HG03095 (cell line): ENCODE results near the gene UBA1.

Experiments used
- ATAC-seq: cut with Tn5 transposase; IDR thresholded peaks from one replicate; pipeline ENCODE4 v1.9.1; 2021; ENCODE audit warnings: moderate library complexity; ENCODE audit not compliant: unreplicated experiment

UBA1 gene

GRCh38 chrX:47227334-47227583 is 33.6 kb downstream of the UBA1 start:
- no peak for ATAC-seq

DNA sequence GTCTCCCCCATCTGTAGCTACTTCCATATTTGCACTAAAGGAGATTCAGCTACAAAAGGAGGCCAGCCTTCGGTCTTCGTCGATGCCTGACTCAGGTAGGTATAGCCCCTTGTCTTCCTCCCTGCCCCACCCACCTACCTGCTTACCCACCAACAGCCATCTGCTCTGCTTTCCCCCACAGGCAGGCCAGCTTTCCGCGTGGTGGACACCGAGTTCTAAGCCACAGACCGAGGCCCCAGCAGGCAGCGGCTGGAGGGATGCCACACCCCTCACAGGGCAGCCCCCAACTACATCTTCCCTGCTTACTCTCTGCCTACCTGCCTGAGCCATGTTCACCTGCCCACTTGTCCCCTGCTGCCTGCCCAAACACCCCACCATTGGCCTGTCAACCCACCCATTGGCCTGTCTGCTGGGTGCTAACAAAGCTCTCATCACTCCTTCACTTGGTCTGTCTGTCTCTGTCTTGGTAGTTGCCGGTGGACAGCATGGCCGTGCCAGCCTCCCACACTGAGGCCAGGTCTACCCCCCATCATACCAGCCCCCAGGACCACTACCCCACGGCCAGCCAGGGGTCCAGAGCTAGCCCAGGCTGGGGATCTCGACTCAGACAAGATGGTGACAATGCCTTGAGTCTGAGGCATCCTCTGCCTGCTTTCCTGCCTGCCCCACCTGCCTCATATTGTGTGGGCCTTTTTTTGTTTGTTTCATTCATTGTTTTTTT is 35.1 kb downstream of the UBA1 start:
- ATAC-seq = no peak

- ATAC-seq = no peak
Measured at GRCh38 chrX:47229427-47229826, 35.8 kb downstream of the UBA1 start.

GRCh38 chrX:47230136-47230868 is 36.7 kb downstream of the UBA1 start:
- ATAC-seq = no peak

DNA sequence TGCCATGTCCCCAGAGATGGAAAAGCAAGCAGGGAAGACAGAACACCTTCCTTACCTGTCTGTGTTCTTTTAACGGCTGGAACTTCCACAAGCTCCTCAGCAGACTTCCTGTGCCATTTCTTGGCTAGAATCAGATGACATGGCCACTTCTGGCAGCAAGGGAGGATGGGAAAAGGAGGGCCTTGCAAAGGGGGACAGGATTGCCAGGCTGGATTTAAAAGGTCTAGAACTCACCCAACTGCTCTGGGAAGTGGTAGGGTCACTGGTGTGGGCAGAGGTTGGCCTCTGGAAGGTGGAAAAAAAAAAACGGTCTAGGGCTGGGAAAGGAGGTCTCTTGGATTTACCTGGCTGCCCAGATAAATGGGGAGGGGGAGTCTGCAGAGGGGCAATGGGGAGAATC is 37.5 kb downstream of the UBA1 start:
- no peak for ATAC-seq

DNA sequence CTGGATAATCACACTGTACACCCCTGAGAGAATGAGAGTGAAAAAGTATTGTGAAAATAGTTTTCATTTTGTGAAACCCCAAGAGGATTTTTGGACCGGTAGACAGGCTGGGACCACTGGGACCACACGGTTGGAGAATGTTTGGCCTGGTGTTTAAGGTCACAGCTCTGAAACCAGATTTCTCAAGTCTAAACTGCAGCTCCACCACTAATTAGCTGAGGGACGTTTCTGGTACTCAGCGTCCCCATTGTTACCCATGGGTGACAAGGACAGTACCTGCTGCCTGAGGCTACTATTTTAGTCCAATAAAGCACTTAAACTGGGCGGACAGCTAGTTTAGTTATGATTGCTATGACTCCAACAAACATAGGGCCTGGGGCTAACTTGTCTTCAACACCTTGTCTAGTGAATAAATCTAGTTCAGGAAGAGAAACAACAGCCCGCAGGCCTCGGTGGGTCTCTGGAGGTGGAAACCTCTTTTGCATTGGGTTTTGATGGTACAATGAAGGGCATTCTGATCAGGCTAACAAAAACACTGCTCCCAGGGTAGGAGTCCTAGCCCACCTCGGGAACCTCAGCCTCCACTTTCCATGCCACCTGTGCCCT is 38.7 kb downstream of the UBA1 start:
- ATAC-seq = no peak

DNA sequence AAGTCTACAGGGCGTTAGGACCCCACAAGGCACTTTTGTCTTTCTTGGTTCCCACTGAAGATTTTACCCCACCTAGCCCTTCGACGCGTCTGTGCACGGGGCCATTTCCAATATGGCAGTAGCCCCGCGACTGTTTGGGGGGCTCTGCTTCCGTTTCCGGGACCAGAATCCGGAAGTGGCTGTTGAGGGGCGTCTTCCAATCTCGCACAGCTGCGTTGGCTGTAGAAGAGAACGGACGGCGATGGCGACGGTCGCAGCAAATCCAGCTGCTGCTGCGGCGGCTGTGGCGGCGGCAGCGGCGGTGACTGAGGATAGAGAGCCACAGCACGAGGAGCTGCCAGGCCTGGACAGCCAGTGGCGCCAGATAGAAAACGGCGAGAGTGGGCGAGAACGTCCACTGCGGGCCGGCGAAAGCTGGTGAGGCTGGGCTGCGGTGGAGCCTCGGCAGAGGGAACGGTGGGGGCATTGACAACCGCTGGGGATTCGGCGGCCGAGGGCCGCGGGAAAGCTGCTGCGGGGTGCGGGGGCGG is 39.2 kb downstream of the UBA1 start, which contains the start of gene USP11:
TSS of gene USP11 (plus strand) at position 207 of the 530 bp plus-strand sequence. CDS start at position 242, 35 bp downstream.
- no peak for ATAC-seq

DNA sequence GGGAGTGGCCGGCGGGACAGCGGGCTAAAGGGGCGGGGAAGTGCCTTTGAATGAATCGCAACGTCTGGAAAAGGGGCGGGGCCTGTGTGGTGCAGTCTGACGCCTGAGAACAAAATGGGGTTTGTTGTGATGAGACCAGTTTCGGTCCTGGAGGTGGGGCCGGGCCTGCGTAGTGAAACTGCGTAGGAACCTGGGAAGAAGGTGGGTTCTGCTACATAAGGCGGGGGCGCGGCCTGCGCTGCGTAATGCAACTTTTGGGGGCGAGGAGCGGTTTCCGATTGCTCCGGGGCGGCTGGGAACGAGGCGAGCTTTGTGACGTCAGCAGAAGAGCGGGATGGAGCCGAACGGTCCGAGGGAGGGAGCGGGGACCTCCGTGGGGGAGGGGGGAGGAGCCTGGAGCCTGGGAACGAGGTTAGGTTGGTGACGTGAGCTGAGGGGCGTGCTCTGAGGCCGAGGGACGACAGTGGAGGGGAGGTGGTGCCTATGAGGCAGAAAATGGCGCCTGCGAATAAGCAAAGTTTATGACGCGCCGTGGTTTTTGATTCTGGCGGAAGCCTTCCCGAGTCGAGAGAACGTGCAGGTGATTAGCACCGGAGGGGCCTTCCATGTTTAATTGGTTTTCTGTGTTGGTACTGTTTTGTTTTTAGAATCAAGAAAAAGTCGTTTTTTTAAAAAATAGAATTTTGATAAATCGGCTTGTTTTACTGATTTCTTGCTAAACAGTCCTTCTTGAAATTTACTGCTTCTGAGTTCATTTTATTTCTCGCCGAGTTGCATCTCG is 39.9 kb downstream of the UBA1 start:
- peak; percentile 83 for ATAC-seq

DNA sequence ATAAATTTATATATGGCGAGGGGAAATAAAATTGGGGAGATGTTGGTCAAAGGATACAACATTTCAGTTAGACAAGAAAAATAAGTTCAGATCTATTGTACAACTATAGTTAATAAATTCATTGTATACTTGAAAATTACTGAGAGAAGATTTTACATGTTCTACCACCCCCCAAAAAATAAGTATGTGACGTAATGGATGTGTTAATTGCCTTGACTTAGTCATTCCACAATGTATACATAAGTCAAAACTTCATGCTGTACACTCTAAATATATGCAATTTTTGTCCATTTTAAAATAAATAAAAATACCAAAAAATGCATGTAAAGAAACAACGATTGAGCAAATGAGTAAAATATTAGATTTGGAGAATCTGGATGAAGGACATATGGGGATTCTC is 41.0 kb downstream of the UBA1 start:
- ATAC-seq = no peak

DNA sequence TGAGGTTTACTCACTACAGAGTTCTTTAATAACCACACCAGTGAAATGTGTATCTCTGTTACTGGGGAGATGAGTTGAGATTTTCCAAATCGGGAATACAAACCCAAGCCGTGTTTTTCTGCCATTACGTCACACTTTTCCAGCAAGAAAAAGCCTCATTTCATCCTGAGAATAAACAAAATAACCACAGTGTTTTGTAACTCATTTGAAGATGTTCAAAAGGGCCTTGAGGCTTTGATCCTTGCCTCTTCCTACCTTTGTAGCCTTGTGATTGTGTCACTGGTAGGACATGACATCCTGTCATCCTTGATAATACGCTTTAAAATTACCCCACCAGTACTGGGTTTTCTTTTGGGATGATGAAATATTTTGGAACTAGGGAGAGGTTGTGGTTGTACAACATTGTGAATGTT is 42.1 kb downstream of the UBA1 start:
- ATAC-seq = no peak

DNA sequence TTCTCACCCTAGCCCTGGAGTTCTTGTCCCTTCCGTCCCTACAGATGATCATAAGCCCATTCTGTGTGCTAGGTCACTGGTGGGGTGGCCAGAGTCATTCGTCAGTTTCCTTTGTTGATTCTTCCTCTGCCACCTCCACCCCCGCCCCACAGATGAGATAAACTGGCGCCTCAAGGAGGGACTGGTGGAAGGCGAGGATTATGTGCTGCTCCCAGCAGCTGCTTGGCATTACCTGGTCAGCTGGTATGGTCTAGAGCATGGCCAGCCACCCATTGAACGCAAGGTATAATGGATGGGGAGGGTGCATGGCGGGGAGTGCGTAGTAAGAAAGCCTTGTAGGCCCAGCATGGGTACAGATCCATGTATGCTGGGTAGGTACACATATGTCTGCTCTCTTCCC is 45.6 kb downstream of the UBA1 start:
- no peak for ATAC-seq

DNA sequence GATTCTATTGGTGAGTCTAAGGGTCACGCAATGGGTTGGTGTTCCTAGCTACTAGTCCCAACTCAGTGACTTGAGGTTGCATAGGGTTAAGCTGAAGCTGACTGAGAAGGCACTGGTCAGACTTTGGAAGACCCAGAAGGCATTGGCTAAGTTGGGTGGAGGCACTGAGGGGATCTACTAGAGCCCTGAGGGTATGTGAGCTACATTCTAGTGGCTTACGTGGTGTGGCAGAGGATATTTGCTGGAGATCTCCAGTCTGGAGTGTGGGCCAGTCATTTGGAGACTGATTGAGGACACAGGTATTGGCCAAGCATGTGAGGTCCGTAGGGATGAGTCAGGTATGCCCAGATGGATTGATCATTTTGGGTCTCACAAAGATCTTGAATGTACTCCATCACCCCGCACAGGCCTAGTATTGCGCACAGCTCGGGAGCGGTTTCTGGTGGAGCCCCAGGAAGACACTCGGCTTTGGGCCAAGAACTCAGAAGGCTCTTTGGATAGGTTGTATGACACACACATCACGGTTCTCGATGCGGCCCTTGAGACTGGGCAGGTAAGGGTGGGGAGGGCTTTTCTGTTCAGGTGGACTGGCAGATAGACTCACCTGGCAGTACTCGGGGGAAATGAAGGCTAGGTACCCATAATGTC is 46.4 kb downstream of the UBA1 start:
- no peak for ATAC-seq

DNA sequence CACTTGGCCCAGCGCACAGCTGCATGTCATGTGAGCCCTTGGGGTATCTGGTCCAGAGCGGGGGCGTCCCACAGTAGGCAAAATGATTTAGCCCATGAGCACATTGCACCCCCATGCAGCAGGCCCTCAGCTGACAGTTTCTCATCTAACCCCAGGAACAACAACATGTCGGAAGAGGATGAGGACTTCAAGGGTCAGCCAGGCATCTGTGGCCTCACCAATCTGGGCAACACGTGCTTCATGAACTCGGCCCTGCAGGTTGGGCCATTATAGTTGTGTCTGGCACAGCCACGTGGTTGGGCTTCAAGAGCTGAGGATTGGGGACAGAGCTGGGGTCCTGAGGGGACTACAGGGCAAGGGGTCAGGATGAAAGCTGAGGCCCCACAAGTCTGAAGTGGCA is 47.0 kb downstream of the UBA1 start:
- no peak for ATAC-seq

DNA sequence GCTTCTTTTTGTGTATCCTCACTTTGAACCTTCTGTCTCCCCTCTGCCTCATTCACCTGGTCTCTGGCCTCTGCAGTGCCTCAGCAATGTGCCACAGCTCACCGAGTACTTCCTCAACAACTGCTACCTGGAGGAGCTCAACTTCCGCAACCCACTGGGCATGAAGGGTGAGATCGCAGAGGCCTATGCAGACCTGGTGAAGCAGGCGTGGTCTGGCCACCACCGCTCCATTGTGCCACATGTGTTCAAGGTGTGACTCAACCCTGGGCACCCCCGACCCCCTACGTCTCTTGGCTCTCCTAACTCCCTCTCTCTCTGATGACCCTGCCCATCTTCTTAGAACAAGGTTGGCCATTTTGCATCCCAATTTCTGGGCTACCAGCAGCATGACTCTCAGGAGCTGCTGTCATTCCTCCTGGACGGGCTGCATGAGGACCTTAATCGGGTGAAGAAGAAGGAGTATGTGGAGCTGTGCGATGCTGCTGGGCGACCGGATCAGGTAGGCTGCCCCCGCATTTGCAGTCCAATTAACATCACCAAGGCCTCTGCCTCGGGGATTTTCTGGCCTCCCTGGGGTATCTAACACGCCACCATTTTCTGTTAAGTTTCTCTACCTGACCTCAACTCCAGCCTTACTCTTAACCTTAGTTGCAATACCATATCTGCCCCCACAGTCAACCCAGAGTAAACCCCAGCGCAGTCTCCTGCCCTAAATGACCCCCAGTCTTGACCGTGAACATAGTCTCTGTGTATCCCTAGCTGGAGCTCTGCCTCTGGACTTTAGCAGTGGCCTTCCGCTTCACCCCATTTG is 47.8 kb downstream of the UBA1 start:
- ATAC-seq = no peak

DNA sequence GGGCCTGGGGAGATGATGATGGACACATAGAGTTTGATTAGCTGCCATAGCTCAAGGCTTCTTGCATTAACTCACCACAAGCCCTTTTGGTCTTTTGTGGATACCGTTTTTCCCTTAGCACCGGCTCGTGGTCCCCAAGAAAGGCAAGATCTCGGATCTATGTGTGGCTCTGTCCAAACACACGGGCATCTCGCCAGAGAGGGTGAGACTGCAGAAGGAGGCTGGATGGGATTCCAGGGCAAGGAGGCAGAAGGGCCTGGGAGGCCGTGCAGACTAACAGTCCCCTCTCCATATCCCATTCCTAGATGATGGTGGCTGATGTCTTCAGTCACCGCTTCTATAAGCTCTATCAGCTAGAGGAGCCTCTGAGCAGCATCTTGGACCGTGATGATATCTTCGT is 48.7 kb downstream of the UBA1 start:
- no peak for ATAC-seq

GRCh38 chrX:47243351-47243750 is 49.7 kb downstream of the UBA1 start:
- ATAC-seq = no peak

- ATAC-seq = no peak
Measured at GRCh38 chrX:47244676-47245075, 51.0 kb downstream of the UBA1 start.

DNA sequence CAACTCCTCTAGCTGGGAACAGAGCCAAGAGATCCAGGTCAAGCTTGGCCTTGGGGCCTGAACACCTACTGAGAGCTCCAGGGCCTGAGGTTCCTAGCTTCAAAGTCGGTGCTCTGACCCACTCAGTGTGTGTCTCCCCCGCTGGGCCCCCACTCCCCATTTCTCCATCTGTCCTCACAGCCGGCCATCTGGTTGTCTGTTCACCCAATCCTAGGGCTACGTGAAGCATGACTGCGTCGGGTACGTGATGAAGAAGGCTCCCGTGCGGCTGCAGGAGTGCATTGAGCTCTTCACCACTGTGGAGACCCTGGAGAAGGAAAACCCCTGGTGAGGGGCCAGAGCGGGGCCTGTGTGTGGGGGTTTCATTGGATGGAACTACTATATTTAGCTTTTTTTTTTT is 51.5 kb downstream of the UBA1 start:
- ATAC-seq = no peak

DNA sequence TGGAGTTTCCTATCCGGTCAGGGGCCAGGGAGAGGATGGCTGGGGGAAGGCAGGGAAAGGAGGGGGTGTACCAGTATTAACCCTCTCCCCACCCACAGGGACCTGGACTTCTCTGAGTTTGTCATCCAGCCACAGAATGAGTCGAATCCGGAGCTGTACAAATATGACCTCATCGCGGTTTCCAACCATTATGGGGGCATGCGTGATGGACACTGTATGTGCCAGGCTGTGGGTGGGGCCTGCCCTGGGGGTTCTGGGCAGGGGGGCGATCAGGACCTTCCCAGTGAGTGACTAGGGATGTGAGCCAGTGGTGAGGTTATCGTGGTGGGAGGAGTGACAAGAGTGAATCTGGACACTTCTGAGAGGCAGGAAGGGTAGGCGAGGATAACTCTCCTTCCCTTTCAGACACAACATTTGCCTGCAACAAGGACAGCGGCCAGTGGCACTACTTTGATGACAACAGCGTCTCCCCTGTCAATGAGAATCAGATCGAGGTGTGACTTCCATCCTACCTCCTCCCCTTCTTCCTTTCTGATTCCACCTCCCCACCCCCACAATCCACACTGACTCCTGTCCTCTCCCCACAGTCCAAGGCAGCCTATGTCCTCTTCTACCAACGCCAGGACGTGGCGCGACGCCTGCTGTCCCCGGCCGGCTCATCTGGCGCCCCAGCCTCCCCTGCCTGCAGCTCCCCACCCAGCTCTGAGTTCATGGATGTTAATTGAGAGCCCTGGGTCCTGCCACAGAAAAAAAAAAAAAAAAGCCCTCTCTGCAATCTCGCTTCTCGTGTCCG is 53.8 kb downstream of the UBA1 start:
- no peak for ATAC-seq
